Measurements from ENCODE around the gene HJV. TPM values are rescaled to one million over a fixed set of nuclear protein-coding genes. Genes with fewer than 3 reads are reported as not detected.
"Not testable (repeated sequence)": the region's sequence is repeated elsewhere in the genome, so short reads cannot be mapped to it uniquely, and the experiment has no call there.

HJV gene
- total RNA-seq, result not detected
- not detected for total RNA-seq (2013)

- intact Hi-C loops (cut with micrococcal nuclease), result no loop called here
- Histone ChIP-seq H3K27ac (ENCODE audit: low read length) (no peak within 1 kb of the TSS), H3K9me3 (ENCODE audit: control insufficient read depth, insufficient read depth, low read length) (no peaks in the 10 kb centered on the region), H3K4me3 (ENCODE audit: low read length) (no peak within 1 kb of the TSS), H3K27me3 (ENCODE audit: control insufficient read depth, insufficient read depth, low read length) (peaks cover 23% of the 10 kb centered on the region), H3K36me3 (ENCODE audit: control insufficient read depth, insufficient read depth, low read length) (no peaks in the 10 kb centered on the region), H3K4me1 (ENCODE audit: control insufficient read depth, insufficient read depth, low read length) (peaks cover 4% of the 10 kb centered on the region)
- TF ChIP-seq, protein P1, sequence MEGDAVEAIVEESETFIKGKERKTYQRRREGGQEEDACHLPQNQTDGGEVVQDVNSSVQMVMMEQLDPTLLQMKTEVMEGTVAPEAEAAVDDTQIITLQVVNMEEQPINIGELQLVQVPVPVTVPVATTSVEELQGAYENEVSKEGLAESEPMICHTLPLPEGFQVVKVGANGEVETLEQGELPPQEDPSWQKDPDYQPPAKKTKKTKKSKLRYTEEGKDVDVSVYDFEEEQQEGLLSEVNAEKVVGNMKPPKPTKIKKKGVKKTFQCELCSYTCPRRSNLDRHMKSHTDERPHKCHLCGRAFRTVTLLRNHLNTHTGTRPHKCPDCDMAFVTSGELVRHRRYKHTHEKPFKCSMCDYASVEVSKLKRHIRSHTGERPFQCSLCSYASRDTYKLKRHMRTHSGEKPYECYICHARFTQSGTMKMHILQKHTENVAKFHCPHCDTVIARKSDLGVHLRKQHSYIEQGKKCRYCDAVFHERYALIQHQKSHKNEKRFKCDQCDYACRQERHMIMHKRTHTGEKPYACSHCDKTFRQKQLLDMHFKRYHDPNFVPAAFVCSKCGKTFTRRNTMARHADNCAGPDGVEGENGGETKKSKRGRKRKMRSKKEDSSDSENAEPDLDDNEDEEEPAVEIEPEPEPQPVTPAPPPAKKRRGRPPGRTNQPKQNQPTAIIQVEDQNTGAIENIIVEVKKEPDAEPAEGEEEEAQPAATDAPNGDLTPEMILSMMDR (IDR thresholded peaks at IDR 0.05), result no peak
- Mint-ChIP-seq H3K4me1 (no peaks in the 10 kb centered on the region), H3K27me3 (ENCODE audit: low read depth in 2 of 2) (peaks cover 43 to 52% of the 10 kb centered on the region in 2 donors), H3K36me3 (no peaks in the 10 kb centered on the region), H3K27ac (no peak within 1 kb of the TSS), H3K4me3 (no peak within 1 kb of the TSS), H3K9me3 (no peaks in the 10 kb centered on the region)
- WGBS (ENCODE audit: insufficient coverage), result 93% methylated on average over 4 of the region's 5 CpGs
- ATAC-seq (no peak), DNase-seq (no peak)
Measured at GRCh38 chr1:146021622-146022402, at the start of gene HJV. HJV (minus strand) TSS chr1:146021735; CDS start chr1:146020231, 1,504 bp downstream.

GRCh38 chr1:146059148-146059547 lies 37.6 kb upstream of the HJV start:
- H3K36me3 ChIP-seq (ENCODE audit: control insufficient read depth, insufficient read depth, low read length); H3K9me3 Mint-ChIP-seq; H3K27me3 Mint-ChIP-seq (ENCODE audit: low read depth in 2 of 2); H3K9me3 ChIP-seq (ENCODE audit: control insufficient read depth, insufficient read depth, low read length); H3K27ac Mint-ChIP-seq; H3K36me3 Mint-ChIP-seq; H3K27me3 ChIP-seq (ENCODE audit: control insufficient read depth, insufficient read depth, low read length); DNase-seq; H3K4me3 Mint-ChIP-seq; ATAC-seq; H3K4me1 Mint-ChIP-seq; H3K4me1 ChIP-seq (ENCODE audit: control insufficient read depth, insufficient read depth, low read length); H3K4me3 ChIP-seq (ENCODE audit: low read length); H3K27ac ChIP-seq (ENCODE audit: low read length); intact Hi-C loops (cut with micrococcal nuclease): not testable (repeated sequence)
- WGBS (ENCODE audit: insufficient coverage), result 100% methylated on average over 1 of the region's 5 CpGs

GRCh38 chr1:146051852-146052676 lies 30.5 kb upstream of the HJV start:
- peak; percentile 76 to 91 (median 84) for ATAC-seq
- peak overlapping the region; percentile 88 to 92 for H3K27ac Mint-ChIP-seq
- not testable (repeated sequence) for H3K9me3 Mint-ChIP-seq; H3K4me1 ChIP-seq (ENCODE audit: control insufficient read depth, insufficient read depth, low read length); H3K27me3 Mint-ChIP-seq (ENCODE audit: low read depth in 2 of 2); H3K36me3 Mint-ChIP-seq; H3K9me3 ChIP-seq (ENCODE audit: control insufficient read depth, insufficient read depth, low read length); H3K36me3 ChIP-seq (ENCODE audit: control insufficient read depth, insufficient read depth, low read length); H3K27me3 ChIP-seq (ENCODE audit: control insufficient read depth, insufficient read depth, low read length)
- Histone ChIP-seq H3K4me3 (ENCODE audit: low read length) (peak overlapping the region; percentile 29), H3K27ac (ENCODE audit: low read length) (peak overlapping the region; percentile 75)
- peak; percentile 60 to 88 for DNase-seq
- intact Hi-C loops (cut with micrococcal nuclease), result loop anchor here (2.0 kb wide), 1 partner anchor 13 kb away; no protein-coding TSS in a partner anchor
- 3% methylated on average over 45 of the region's 47 CpGs for WGBS (ENCODE audit: insufficient coverage)
- peaks cover 0 to 27% of the 10 kb centered on the region in 2 donors for H3K4me1 Mint-ChIP-seq
- H3K4me3 Mint-ChIP-seq, result peak overlapping the region; percentile 90

GRCh38 chr1:146051452-146051851 lies 29.9 kb upstream of the HJV start:
- Mint-ChIP-seq H3K4me3 (peak overlapping the region; percentile 90), H3K27ac (peak overlapping the region; percentile 88 to 92), H3K4me1 (peaks cover 0 to 27% of the 10 kb centered on the region in 2 donors), H3K36me3 (no peaks in the 10 kb centered on the region), H3K9me3 (no peaks in the 10 kb centered on the region), H3K27me3 (ENCODE audit: low read depth in 2 of 2) (no peaks in the 10 kb centered on the region)
- 79% methylated on average over 15 of the region's 15 CpGs for WGBS (ENCODE audit: insufficient coverage)
- H3K4me1 ChIP-seq (ENCODE audit: control insufficient read depth, insufficient read depth, low read length), result peaks cover 8% of the 10 kb centered on the region
- DNase-seq (no peak), ATAC-seq (no peak)
- intact Hi-C loops (cut with micrococcal nuclease), result no loop called here
- peak overlapping the region; percentile 29 for H3K4me3 ChIP-seq (ENCODE audit: low read length)
- H3K27me3 ChIP-seq (ENCODE audit: control insufficient read depth, insufficient read depth, low read length), result no peaks in the 10 kb centered on the region
- TF ChIP-seq, protein P1 (IDR thresholded peaks at IDR 0.05), result no peak
- no peaks in the 10 kb centered on the region for H3K9me3 ChIP-seq (ENCODE audit: control insufficient read depth, insufficient read depth, low read length)
- H3K27ac ChIP-seq (ENCODE audit: low read length), result peak overlapping the region; percentile 75
- no peaks in the 10 kb centered on the region for H3K36me3 ChIP-seq (ENCODE audit: control insufficient read depth, insufficient read depth, low read length)

- H3K27me3 ChIP-seq (ENCODE audit: control insufficient read depth, insufficient read depth, low read length); H3K4me1 ChIP-seq (ENCODE audit: control insufficient read depth, insufficient read depth, low read length); intact Hi-C loops (cut with micrococcal nuclease); ATAC-seq; H3K9me3 Mint-ChIP-seq; H3K4me3 Mint-ChIP-seq; H3K36me3 Mint-ChIP-seq; H3K4me3 ChIP-seq (ENCODE audit: low read length); H3K9me3 ChIP-seq (ENCODE audit: control insufficient read depth, insufficient read depth, low read length); H3K27me3 Mint-ChIP-seq (ENCODE audit: low read depth in 2 of 2); H3K27ac ChIP-seq (ENCODE audit: low read length); DNase-seq; H3K36me3 ChIP-seq (ENCODE audit: control insufficient read depth, insufficient read depth, low read length): not testable (repeated sequence)
- H3K27ac Mint-ChIP-seq, result peak overlapping the region; percentile 13 to 35
- peaks cover 0 to 27% of the 10 kb centered on the region in 2 donors for H3K4me1 Mint-ChIP-seq
- 93% methylated on average over 2 of the region's 3 CpGs for WGBS (ENCODE audit: insufficient coverage)
Measured at GRCh38 chr1:146050652-146050963, 29.1 kb upstream of the HJV start.

DNA sequence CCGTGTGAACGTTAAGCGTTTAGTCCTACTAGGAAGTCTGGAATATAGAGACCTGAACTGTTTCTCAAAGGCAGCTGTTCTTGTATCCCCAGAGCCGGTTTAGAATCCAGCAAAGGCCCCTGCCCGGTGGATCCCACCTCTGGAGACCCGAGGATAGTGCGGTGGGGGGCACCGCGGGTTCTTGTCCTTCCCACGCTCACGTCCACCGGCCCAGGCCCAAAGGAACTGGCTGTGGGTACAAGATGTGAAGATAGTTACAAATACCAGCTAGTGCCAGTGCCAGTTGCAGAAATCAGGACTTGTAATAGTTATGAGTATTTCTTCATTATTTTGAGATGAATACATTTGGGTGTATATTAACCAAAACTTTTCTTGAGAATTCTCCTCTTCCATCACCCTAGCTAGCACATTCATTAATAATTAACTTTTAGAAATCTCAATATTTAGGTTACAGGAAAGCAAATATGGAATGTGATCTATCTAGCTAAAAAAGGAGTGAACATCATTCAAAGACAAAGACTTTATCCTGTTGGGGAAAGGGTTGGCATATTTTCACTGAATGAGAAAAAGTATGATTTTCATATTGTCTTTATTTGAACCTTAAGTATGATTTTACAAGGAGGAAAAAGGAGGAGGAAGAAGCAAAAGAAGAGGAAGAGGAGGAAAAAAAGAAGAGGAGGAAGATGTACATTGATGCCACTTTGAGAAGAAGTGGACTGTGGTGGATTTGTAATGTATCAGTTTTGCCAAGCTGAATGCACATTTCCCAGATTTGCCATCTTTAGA lies 28.5 kb upstream of the HJV start:
- not testable (repeated sequence) for ATAC-seq, H3K9me3 Mint-ChIP-seq
- H3K27ac Mint-ChIP-seq, result peak overlapping the region; percentile 13 to 36

More for the DNA sequence above, 28.5 kb upstream of the HJV start:
- H3K9me3 ChIP-seq (ENCODE audit: control insufficient read depth, insufficient read depth, low read length); intact Hi-C loops (cut with micrococcal nuclease); H3K27ac ChIP-seq (ENCODE audit: low read length); DNase-seq; H3K27me3 ChIP-seq (ENCODE audit: control insufficient read depth, insufficient read depth, low read length); H3K4me1 ChIP-seq (ENCODE audit: control insufficient read depth, insufficient read depth, low read length); H3K36me3 Mint-ChIP-seq; H3K36me3 ChIP-seq (ENCODE audit: control insufficient read depth, insufficient read depth, low read length); H3K27me3 Mint-ChIP-seq (ENCODE audit: low read depth in 2 of 2); H3K4me3 ChIP-seq (ENCODE audit: low read length): not testable (repeated sequence)
- 93% methylated on average over 12 of the region's 12 CpGs for WGBS (ENCODE audit: insufficient coverage)
- H3K4me1 Mint-ChIP-seq, result peaks cover 0 to 27% of the 10 kb centered on the region in 2 donors
- peak overlapping the region; percentile 4 for H3K4me3 Mint-ChIP-seq

Data from natural killer cell (primary cell).